ENCODE measurements around the gene AGPAT3. TPM values are rescaled to one million over a fixed set of nuclear protein-coding genes. Genes with fewer than 3 reads are reported as not detected.
"Not testable (repeated sequence)": the region's sequence is repeated elsewhere in the genome, so short reads cannot be mapped to it uniquely, and the experiment has no call there.

The AGPAT3 gene
- 10 to 100 TPM; 52.1 to 73.5 (median 61.4) TPM for polyA plus RNA-seq (ENCODE audit: insufficient read length in 4 of 4)

GRCh38 chr21:43864962-43865539 lies at the start of gene AGPAT3:
AGPAT3 (plus strand) TSS chr21:43865223; CDS start chr21:43959682, 94,459 bp downstream.
- no peak for DNase-seq (ENCODE audit: low read depth in 4 of 4, low spot score in 2 of 4)

- DNase-seq (ENCODE audit: low read depth in 4 of 4, low spot score in 2 of 4): no peak
These were observed 49.0 kb upstream of the AGPAT3 start for GRCh38 chr21:43815991-43816390.

- no peak for DNase-seq (ENCODE audit: low read depth in 4 of 4, low spot score in 2 of 4)
These were observed 48.4 kb upstream of the AGPAT3 start for GRCh38 chr21:43816611-43817071.

GRCh38 chr21:43817157-43818086 lies 47.6 kb upstream of the AGPAT3 start:
- DNase-seq (ENCODE audit: low read depth in 4 of 4, low spot score in 2 of 4): no peak

GRCh38 chr21:43818685-43819084 lies 46.3 kb upstream of the AGPAT3 start:
- no peak for DNase-seq (ENCODE audit: low read depth in 4 of 4, low spot score in 2 of 4)

- DNase-seq (ENCODE audit: low read depth in 4 of 4, low spot score in 2 of 4): no peak
These were observed 45.3 kb upstream of the AGPAT3 start for GRCh38 chr21:43819511-43820405.

- no peak for DNase-seq (ENCODE audit: low read depth in 4 of 4, low spot score in 2 of 4)
These were observed 44.6 kb upstream of the AGPAT3 start for GRCh38 chr21:43820466-43820865.

- not testable (repeated sequence) for DNase-seq (ENCODE audit: low read depth in 4 of 4, low spot score in 2 of 4)
These were observed 42.9 kb upstream of the AGPAT3 start for GRCh38 chr21:43822166-43822565.

GRCh38 chr21:43822741-43823140 lies 42.3 kb upstream of the AGPAT3 start:
- DNase-seq (ENCODE audit: low read depth in 4 of 4, low spot score in 2 of 4): not testable (repeated sequence)

- DNase-seq (ENCODE audit: low read depth in 4 of 4, low spot score in 2 of 4): no peak
These were observed 40.4 kb upstream of the AGPAT3 start for GRCh38 chr21:43824333-43825241.

- DNase-seq (ENCODE audit: low read depth in 4 of 4, low spot score in 2 of 4): no peak
These were observed 39.6 kb upstream of the AGPAT3 start for GRCh38 chr21:43825242-43825935.

GRCh38 chr21:43825936-43826622 lies 38.9 kb upstream of the AGPAT3 start:
- peak in 3 of 4 donors; percentile 26 to 37 (median 27) for DNase-seq (ENCODE audit: low read depth in 4 of 4, low spot score in 2 of 4)

GRCh38 chr21:43826623-43826974 lies 38.4 kb upstream of the AGPAT3 start:
- peak in 1 of 4 donors; percentile 29 for DNase-seq (ENCODE audit: low read depth in 4 of 4, low spot score in 2 of 4)

GRCh38 chr21:43827015-43827611 lies 37.9 kb upstream of the AGPAT3 start:
- no peak for DNase-seq (ENCODE audit: low read depth in 4 of 4, low spot score in 2 of 4)

- DNase-seq (ENCODE audit: low read depth in 4 of 4, low spot score in 2 of 4): no peak
These were observed 35.9 kb upstream of the AGPAT3 start for GRCh38 chr21:43829161-43829560.

- DNase-seq (ENCODE audit: low read depth in 4 of 4, low spot score in 2 of 4): no peak
These were observed 35.4 kb upstream of the AGPAT3 start for GRCh38 chr21:43829575-43830119.

GRCh38 chr21:43832158-43832550 lies 32.9 kb upstream of the AGPAT3 start:
- DNase-seq (ENCODE audit: low read depth in 4 of 4, low spot score in 2 of 4): no peak

GRCh38 chr21:43832648-43833047 lies 32.4 kb upstream of the AGPAT3 start:
- DNase-seq (ENCODE audit: low read depth in 4 of 4, low spot score in 2 of 4): no peak

Measured in left renal cortex interstitium (tissue), 4 donors.